IPS-11a (cell line): ENCODE measurements around the gene C9orf85.
"Not testable (repeated sequence)": the region's sequence is repeated elsewhere in the genome, so short reads cannot be mapped to it uniquely, and the experiment has no call there.

Source experiments
- H3K4me3 ChIP-seq: one replicate; pipeline ENCODE4 v1.5.1; 2013; ENCODE audit warnings: low read depth, low read length, control low read depth

The C9orf85 gene, protein sequence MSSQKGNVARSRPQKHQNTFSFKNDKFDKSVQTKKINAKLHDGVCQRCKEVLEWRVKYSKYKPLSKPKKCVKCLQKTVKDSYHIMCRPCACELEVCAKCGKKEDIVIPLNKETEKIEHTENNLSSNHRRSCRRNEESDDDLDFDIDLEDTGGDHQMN

DNA sequence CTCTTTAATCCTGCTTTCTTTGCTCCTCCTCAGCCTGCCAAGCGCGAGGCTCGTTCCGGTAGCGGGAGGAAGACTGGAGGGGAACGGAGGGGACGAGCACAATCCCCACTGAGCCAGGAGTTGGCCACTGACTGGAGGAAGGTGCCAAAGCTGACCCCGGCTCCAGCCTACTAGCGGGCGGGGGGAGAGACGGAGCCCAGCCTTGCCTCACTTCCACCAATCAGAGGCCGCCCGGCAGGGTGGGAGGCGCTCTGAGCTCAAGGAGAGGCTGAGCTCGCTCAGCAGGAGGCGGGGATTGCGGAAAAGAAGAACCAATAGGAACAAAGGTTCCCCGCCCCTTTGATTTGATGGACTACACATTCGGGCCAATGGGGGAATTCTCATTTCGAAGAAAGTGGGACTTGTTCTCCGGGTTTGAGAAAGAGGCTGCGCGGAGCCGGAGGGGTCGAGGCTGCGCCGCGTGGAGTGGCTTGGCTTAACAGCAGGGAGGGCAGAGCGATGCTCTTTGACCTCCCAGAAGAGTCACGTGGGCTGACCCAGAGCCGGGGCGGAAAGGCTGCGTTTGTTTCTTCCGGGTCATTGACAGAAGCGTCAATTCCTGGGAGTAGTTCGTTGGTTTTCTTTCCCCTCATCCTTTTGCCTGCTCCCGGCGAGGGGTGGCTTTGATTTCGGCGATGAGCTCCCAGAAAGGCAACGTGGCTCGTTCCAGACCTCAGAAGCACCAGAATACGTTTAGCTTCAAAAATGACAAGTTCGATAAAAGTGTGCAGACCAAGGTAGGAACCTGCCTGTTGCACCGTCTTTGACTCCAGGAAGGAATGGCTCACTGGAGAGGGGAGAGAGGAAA, at the start of gene C9orf85, which contains the start of gene ABHD17B:
C9orf85 (plus strand) TSS at position 579 of the 847 bp plus-strand sequence; CDS start at position 675, 96 bp downstream.
ABHD17B (minus strand) TSS at position 133 of the 847 bp plus-strand sequence. CDS start 36,113 bp downstream, outside the sequence.
- H3K4me3 ChIP-seq = peak within 1 kb of the TSS; percentile 97

DNA sequence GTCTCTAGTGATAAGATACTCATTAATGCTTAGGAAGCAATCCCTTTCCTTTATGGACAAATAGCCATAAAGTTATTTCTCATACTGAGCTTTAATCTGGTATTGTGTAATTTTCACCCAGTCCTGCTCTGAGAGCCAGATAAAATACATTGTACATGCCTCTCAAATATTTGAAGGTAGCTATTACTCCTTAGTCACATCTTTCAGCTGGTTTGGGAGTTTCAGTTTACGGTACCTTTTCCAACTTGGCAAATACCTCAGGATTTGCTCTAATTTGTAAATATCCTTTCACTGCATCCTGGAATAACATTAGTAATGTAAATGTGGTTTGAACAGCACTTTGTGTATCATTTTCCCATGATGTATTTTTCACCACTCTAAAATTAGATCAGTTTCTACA, 47.8 kb upstream of the C9orf85 start:
- no peak overlapping the region for H3K4me3 ChIP-seq

DNA sequence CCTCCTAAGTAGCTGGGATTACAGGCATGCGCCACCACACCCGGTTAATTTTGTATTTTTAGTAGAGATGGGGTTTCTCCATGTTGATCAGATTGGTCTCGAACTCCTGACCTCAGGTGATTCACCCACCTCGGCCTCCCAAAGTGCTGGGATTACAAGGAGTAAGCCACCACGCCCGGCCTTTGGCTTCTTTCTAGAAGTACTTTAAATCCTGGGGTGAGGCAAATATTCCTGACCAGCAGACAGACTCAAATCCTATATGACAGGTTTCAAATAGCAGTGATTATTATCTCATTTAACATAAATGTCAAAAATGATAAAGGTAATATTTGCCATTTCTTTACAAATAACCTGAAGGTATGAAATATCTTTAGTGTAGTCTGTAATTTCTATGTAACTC, 36.1 kb upstream of the C9orf85 start:
- no peak overlapping the region for H3K4me3 ChIP-seq

DNA sequence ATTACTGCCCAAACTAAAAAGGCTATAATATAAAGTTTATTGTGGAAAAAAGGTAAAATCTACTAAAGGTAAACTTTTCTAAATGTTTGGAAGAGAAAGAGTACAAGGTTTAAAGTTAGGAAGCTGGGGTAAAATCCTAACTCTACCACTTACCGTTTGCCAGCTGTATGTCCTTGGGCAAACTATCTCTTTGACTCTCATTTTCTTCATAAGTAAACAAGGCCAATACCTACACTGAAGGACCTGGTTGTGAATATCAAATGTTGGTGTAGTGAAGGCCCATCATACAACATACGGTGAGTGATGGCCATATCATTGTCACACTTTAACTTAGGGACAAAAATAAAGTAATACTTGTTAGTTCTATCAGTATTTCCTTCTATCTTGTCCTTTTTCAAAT, 35.3 kb upstream of the C9orf85 start:
- no peak overlapping the region for H3K4me3 ChIP-seq

DNA sequence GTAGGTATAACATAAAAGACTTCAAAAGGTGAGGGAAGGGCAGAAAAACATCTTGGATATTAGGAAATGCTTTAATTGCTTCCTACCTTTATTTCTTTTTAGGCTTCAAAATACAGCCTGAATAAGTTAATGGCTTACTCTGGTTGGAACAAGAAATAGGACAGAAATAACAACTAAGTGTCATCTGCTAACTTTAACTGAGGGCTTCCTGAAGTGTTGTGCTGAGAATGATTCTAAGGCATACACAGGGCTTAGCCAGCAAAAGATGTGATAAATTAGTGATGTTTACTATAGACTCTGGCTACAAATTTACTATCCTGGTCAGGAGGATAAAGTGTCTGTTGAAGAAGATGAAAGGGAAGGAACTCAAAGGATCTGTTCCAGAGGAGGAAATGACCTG, 34.6 kb upstream of the C9orf85 start:
- no peak overlapping the region for H3K4me3 ChIP-seq

DNA sequence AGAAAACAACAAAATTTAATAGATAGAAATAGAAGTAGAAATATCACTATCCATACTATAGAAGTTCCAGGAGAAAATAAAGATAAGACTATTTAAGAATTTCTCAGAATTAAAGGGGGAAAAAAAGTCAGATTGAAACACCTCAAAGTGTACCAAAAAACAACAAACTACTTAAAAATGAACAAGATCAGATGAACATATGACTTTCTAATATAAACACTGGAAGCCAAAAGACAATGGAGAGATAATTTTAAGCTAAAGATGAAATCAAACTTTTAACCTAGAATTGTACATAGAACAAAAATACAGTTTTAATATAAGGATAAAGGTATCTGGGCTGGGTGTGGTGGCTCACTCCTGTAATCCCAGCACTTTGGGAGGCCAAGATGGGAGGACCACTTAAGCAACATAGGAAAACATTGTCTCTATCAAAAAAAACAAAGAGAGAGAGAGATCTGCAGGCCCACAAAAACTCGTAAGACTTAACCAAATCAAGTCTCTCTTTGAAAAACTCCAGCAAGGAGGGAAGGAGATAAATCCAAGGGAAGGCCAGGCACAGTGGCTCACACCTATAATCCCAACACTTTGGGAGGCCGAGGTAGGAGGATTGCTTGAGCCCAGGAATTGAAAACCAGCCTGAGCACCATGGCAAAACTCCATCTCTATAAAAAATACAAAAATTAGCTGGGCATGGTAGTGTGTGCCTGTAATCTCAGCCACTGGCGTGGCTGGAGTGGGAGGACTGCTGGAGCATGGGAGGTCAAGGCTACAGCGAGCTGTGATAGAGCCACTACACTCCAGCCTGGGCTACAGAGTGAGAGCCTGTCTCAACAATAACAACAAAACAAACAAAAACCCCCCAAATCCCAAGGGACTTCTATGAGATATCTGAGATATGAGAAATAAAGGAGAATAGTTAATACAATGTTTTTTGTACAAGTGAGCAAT, 32.8 kb upstream of the C9orf85 start:
- no peak overlapping the region for H3K4me3 ChIP-seq

DNA sequence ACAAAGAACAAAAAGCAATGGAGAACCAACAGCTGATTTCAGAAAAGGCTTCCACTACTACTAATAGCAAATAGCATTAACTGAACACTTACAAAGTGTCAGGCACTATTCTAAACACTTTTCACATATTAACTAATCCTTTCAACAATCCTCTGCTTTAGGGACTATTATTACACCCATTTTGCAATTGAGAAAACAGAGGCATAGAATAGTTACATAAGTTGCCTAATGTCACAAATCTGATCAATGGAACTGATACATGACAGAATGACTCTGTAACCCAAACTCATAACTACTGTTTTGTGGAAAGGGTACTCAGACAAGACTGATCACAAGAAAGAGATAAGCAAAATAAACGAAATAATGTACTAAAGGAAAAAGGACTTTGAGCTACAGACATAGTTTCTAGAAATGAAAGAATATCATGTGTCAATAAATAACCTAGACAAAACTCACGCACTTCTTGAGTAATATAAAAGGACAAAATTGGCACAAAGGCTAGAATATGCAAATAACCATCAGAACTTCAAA, 31.7 kb upstream of the C9orf85 start:
- no peak overlapping the region for H3K4me3 ChIP-seq

DNA sequence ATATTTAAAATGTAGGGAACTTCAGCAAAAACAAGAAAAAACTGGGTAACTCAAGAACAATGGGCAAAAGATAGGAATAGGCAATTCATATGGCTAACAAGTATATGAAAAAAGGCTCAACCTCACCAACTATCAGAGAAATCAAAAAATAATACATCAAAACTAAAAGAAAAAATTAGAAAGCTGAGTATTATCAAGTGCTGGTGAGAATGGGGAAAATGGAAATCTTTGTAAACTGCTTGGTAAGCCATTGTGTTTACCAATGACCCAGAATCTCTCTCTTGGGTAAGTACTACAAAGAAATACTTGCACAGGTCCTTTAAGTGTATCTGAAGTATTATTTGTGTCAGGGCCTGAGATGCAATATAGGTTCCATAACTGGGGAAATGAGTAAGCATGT, 27.4 kb upstream of the C9orf85 start:
- no peak overlapping the region for H3K4me3 ChIP-seq

DNA sequence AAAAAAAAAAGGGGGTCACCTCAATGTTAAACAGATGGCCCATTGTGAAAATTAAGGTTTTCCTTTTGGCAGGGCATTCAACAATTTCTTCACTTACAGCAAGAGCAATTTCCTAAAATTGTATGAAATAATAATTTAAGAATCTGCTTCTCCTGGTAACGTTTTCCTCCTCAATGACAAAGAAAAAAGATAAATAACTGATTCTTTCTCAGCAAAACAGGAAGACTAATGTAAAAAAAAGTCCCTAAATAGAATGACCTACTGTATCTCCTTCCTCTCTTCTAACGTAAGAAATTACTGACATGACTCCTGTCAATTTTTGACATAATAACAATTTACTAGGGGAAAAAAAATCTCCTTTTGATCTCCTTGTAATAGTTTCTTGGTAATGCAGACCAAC, 26.0 kb upstream of the C9orf85 start:
- no peak overlapping the region for H3K4me3 ChIP-seq

DNA sequence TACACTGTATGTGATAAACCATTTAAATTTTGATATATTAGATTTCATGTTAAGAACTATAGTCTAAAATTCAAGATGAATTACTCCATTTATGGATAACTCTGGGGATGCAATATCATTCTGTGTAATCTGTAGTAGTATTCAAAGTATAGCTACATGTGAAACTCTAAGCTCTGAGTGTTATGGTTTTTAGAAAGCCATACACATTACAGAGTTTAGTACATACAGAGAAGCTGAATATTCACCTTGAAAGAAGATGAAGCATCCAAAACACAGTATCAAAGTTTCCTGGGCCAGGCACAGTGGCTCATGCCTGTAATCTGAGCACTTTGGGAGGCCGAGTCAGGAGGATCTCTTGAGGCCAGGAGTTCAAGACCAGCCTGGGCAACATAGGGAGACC, 25.4 kb upstream of the C9orf85 start:
- H3K4me3 ChIP-seq = no peak overlapping the region

DNA sequence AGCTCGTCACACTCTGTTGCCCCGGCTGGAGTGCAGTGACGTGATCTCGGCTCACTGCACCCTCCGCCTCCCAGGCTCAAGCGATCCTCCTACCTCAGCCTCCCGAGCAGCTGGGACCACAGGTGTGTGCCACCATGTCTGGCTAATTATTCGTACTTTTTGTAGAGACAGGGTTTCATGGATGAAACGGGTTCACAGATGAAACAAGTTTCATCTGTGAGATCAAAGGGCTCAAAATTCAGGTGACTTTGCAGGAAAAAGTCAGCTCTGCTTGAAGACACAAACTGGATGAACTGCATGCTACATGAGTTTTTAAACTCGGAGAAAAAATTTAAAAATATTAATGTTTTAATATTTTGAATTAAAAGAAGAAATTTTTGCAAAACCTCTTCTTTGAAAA, 24.9 kb upstream of the C9orf85 start:
- H3K4me3 ChIP-seq = no peak overlapping the region

DNA sequence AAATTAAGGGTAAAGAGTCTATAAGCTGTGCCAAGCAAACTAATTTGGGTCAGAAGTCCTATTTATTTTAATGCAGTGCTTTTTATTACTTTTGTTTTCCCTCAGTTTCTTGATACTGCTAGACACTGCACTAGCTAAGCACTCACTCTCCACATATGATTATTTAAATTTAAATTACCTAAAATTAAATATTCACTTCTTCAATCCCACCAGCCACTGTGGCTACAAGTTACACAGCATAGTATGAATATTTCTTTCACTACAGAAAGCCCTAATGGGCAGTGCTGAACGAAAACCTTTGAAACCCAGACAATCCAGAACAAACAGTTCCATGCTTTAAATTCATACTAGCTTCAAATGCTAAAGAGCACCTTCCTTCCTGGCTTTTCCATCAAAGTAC, 24.1 kb upstream of the C9orf85 start:
- no peak overlapping the region for H3K4me3 ChIP-seq

DNA sequence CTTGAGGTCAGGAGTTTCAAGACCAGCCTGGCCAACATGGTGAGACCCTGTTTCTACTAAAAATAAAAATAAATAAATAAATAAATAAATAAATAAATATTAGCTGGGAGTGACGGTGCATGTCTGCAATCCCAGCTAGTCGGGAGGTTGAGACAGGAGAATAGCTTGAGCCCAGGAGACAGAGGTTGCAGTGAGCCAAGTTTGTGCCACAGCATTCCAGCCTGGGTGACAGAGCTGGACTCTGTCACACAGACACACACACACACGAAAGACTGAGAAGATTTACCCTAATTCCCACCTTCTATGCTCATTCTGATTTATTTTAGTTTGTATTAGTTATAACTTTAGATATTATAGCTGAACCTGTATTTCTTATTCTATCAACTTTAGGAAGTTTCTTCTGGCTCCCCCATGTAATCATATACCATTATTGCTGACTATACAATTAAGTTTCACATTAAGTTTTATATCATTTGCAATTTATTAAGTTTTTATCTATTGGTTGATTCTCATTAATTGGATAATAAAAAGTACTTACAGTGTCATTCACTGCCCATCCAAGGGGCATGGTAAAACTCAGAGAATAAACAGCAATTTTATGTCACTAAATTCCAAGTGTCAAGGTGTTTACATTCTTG, 21.3 kb upstream of the C9orf85 start:
- H3K4me3 ChIP-seq = no peak overlapping the region

DNA sequence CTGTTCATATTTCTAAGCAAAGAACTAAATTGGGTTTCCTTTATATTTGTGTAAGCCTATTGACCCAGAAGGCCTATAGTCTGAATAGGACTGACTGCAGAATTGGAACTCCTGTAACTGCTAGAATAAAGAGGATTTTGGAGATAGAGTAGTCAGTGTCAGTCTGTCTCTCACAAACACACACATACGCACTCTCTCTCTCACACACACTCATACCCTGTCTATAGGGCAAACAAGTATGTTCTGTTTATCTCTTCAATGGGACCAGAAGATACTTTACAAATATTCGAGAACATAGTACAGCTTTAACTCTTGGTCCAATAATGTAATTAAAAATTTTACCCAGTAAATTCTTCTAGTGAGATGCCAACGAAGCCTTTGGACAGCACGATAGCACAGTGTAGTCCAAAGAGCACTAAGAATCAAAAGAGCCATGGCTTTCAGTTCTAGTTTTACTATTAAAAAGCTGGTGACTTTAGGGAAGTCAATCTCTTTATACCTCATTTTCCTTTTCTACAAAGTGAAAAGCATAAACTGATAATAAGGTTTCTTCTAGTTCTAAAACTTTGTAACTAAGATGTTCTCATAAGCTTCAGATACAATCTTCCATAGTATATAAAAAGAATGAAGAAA, 19.8 kb upstream of the C9orf85 start:
- H3K4me3 ChIP-seq = no peak overlapping the region

DNA sequence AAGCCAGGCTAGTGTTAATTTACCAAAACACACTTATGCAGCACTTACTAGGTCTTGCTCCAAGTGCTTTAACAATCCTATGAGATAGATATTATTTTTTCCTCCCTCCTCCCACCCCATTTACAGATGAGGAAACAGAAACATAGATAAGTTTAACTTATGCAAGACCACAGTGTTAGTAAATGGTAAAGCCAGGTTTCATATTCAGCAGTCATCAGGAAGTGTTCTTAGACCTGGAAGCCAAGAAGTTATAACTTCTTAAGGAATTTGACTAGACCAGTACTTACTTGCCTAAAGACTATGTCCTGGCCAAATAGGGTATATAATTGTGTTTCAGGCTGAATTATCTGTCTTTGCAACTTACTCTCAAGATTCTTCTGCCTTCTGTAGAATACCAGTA, 16.3 kb upstream of the C9orf85 start:
- H3K4me3 ChIP-seq = no peak overlapping the region

DNA sequence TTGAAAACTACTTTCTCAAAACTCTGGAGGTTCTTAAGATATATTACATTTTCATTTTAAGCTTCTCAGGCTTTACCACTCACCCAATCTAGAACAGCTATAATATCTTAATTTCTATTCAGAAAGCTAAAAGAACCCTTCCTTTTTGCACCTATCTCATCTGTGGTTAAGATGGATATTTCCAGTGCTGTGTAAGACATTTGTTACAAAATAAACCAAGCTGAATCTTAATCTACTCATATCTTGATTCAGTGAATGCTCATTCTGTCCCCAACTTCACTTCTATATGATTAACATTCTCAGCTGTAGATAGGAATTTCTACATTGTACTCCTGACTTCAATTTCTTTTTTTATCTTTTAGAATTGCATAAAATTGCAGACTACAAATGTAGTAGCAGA, 15.5 kb upstream of the C9orf85 start:
- H3K4me3 ChIP-seq = no peak overlapping the region

DNA sequence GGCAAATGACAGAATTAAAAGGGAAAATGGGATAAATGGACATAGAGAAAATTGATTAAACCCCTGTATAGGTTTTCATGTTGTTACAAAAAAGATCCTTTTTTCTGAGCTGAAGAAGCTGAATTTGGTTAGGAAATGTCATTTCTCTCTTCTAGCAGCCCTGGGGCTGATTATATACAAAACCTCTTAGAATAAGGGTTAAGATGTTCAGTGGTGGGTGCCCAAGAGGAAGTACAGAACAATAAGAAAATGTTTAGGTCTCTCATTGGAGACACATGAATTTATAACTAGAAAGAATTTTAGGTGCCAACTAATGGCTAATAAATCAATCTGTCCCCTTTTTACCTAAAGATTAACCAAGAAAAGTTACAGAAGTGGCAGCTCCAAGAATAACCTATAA, 14.7 kb upstream of the C9orf85 start:
- H3K4me3 ChIP-seq = no peak overlapping the region

DNA sequence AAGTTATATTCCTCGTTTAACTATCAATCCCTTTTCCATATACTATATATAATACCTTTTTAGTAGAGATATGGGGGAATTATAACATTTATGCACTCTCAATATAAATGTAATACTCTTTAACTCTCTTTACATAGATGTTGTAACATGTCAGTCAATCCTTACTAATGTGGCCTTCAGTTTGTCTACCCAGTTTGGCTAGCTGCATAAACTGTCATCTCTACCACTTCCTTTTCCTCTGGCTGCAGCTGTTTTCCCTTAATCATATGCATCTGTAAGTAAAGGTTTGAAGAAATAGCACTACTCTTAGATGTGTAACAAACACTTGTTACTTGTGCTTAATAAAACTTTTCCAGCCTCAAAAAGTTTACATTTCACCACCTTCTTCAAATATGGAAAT, 13.9 kb upstream of the C9orf85 start:
- H3K4me3 ChIP-seq = no peak overlapping the region

DNA sequence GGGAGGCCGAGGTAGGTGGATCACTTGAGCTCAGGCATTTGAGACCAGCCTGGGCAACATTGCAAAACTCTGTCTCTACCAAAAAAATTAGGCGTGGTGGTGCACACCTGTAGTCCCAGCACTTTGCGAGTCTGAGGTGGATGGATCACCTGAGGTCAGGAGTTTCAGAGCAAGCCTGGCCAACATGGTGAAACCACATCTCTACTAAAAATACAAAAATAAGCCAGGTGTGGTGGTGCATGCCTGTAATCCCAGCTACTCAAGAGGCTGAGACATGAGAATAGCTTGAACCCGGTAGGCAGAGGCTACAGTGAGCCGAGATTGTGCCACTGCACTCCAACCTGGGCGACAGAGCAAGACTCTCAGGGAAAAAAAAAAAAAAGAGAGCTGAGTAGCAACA, 12.7 kb upstream of the C9orf85 start:
- H3K4me3 ChIP-seq = not testable (repeated sequence)
